Measurements from ENCODE around the gene HOXB2.

DNA sequence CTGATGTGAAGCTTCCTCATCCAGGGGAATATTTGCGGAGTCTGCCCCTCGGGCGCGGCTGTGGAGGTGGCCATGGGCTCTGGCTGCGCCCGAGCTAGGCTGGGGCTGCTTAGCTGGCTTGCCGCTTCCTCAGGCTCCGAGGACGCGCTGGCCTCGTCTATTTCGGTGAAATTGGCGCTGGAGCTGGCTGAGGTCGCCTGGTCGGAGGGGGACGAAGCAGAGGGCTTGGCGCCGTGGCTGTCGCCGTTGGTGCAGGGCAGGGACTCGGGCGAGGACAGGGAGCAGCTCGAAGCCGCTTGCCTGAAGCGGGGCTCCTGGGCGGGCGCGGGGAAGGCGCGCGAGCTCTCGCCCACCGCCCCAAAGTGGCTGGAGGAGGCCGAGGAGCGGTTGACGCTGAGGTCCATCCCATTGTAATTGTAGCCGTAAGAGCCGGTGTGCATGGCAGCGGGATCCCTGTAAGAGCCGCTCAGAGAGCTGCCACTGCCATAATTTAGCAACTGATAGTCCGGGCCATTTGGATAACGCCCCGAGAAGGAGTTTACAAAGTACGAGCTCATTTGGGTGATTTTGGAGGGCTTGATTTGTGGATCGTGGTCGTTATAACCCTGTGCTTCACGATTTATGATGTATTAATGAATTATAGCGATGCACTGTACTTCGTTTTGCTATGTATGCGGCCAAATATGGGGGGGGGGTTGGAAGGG is 48.4 kb upstream of the HOXB2 start, which contains the start of gene HOXB5:
- TF ChIP-seq POLR2A (IDR thresholded peaks at IDR 0.05) = no peak
- TF ChIP-seq, protein P1, sequence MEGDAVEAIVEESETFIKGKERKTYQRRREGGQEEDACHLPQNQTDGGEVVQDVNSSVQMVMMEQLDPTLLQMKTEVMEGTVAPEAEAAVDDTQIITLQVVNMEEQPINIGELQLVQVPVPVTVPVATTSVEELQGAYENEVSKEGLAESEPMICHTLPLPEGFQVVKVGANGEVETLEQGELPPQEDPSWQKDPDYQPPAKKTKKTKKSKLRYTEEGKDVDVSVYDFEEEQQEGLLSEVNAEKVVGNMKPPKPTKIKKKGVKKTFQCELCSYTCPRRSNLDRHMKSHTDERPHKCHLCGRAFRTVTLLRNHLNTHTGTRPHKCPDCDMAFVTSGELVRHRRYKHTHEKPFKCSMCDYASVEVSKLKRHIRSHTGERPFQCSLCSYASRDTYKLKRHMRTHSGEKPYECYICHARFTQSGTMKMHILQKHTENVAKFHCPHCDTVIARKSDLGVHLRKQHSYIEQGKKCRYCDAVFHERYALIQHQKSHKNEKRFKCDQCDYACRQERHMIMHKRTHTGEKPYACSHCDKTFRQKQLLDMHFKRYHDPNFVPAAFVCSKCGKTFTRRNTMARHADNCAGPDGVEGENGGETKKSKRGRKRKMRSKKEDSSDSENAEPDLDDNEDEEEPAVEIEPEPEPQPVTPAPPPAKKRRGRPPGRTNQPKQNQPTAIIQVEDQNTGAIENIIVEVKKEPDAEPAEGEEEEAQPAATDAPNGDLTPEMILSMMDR (IDR thresholded peaks at IDR 0.05) = no peak

Data from esophagus squamous epithelium (tissue), 4 donors.